K562 (cell line): ENCODE measurements around the gene MIX23. TPM values are rescaled to one million over a fixed set of nuclear protein-coding genes. Genes with fewer than 3 reads are reported as not detected.

Source experiments
- ATAC-seq: fragments of 200-7000 bp; cut with Tn5 transposase; 3 replicates; pipeline ENCODE4 v1.9.1; 2020; ENCODE audit warnings: moderate library complexity
- BruUV-seq: library from RNA; stranded (reverse); fragments of 400-500 nt; replicated peaks from 2 replicates; lab custom pipeline; 2021; lab: Mats Ljungman, UMichigan
- CTCF ChIA-PET: fragments of 300-600 bp; formaldehyde crosslinking; extraction: SDS; loops from one replicate; lab custom pipeline; 2021; ENCODE audit warnings: low intra/inter-chr PET ratio; lab: Yijun Ruan, JAX
- POLR2A ChIA-PET: fragments of 300-600, 350-650 bp; sonication (Branson Sonifier 250); formaldehyde crosslinking; extraction: SDS; loops from one replicate; lab custom pipeline; 2021; ENCODE audit warnings: antibody characterized with exemption, inconsistent platforms; lab: Yijun Ruan, JAX
- DNase-seq, 4 experiments: peaks; one replicate each; pipeline versions ENCODE4 v3.0.0 to v3.0.0-alpha.2; 2011 to 2018; ENCODE audit warnings: low spot score in 3 of 4, mixed read lengths in 3 of 4; ENCODE audit errors: extremely low read depth in 1 of 4
- FAIRE-seq: peaks from 2 replicates; lab custom pipeline; 2011; peaks lifted over from hg19 to GRCh38; lab: Jason Lieb, UNC
- H2AFZ ChIP-seq: 2 replicates; pipeline ENCODE4 v1.6.0; 2011; ENCODE audit warnings: low read depth, low read length, control low read depth, inconsistent platforms
- H3K27ac ChIP-seq: fragments of 200-600 bp; 3 replicates; pipeline ENCODE4 v1.8.0; 2011; ENCODE audit warnings: low read depth, mild to moderate bottlenecking, control low read depth, inconsistent platforms, low read length, moderate library complexity, mixed read lengths; ENCODE audit errors: extremely low read depth
- H3K27me3 ChIP-seq, 2 experiments: fragments of 300-600 bp in 1 of 2; 2 replicates in 1 of 2; 3 replicates in 1 of 2; pipeline versions ENCODE4 v1.6.0 to v1.8.0; 2011; ENCODE audit warnings: inconsistent platforms in 2 of 2, low read length in 2 of 2, mild to moderate bottlenecking in 1 of 2, mixed read lengths in 1 of 2, moderate library complexity in 1 of 2; ENCODE audit not compliant: control insufficient read depth in 2 of 2, insufficient read depth in 2 of 2
- H3K36me3 ChIP-seq: fragments of 300-600 bp; 3 replicates; pipeline ENCODE4 v1.8.0; 2011; ENCODE audit warnings: mild to moderate bottlenecking, low read length, inconsistent platforms; ENCODE audit not compliant: control insufficient read depth, insufficient read depth
- H3K4me1 ChIP-seq, 2 experiments: fragments of 200-600 bp in 1 of 2; replicated peaks in 1 of 2; 2 replicates in 1 of 2; 3 replicates in 1 of 2; pipeline versions ENCODE4 v1.5.1 to v1.8.0; 2011; ENCODE audit warnings: inconsistent platforms in 2 of 2, low read length in 2 of 2, mild to moderate bottlenecking in 1 of 2, mixed read lengths in 1 of 2, moderate library complexity in 1 of 2; ENCODE audit not compliant: control insufficient read depth in 2 of 2, insufficient read depth in 2 of 2
- H3K4me2 ChIP-seq: 2 replicates; pipeline ENCODE4 v1.6.1; 2011; ENCODE audit warnings: low read length, control low read depth, inconsistent platforms, mixed read lengths; ENCODE audit not compliant: insufficient read depth
- H3K4me3 ChIP-seq: fragments of 200-600 bp; sonication (generic), shearing (Covaris generic); 2 replicates; pipeline ENCODE4 v1.5.1; 2016; ENCODE audit warnings: control low read depth, inconsistent platforms
- H3K79me2 ChIP-seq: fragments of 200-600 bp; 3 replicates; pipeline ENCODE4 v1.8.0; 2011; ENCODE audit warnings: low read length, inconsistent platforms; ENCODE audit not compliant: control insufficient read depth, insufficient read depth
- H3K9ac ChIP-seq, 2 experiments: 2 replicates each; pipeline versions ENCODE4 v1.6.0 to v1.6.1; 2011; ENCODE audit warnings: low read depth in 2 of 2, low read length in 2 of 2, control low read depth in 1 of 2, inconsistent platforms in 1 of 2, mild to moderate bottlenecking in 1 of 2, mixed read lengths in 1 of 2; ENCODE audit not compliant: insufficient read depth in 1 of 2
- H3K9me1 ChIP-seq: one replicate; pipeline ENCODE4 v1.6.0; 2011; ENCODE audit warnings: inconsistent platforms, mild to moderate bottlenecking, low read length, moderate library complexity; ENCODE audit not compliant: control insufficient read depth, insufficient read depth
- H3K9me3 ChIP-seq: replicated peaks from 2 replicates; pipeline ENCODE4 v1.5.1; 2011; ENCODE audit warnings: low read depth, low read length, inconsistent platforms; ENCODE audit not compliant: control insufficient read depth, insufficient read depth
- H4K20me1 ChIP-seq: replicated peaks from 2 replicates; pipeline ENCODE4 v1.6.1; 2011; ENCODE audit warnings: low read length, inconsistent platforms, mixed read lengths; ENCODE audit not compliant: control insufficient read depth, insufficient read depth
- AFF4 ChIP-seq: sonication (generic); formaldehyde crosslinking; IDR thresholded peaks from 2 replicates; pipeline ENCODE4 v1.8.0; 2023; ENCODE audit warnings: mild to moderate bottlenecking, missing genetic modification reagents
- CUX1 ChIP-seq: fragments of 200-800 bp; sonication (Bioruptor generic); IDR thresholded peaks from 2 replicates; pipeline ENCODE4 v1.6.1; 2016; ENCODE audit warnings: missing genetic modification characterization, missing compliant biosample characterization
- MYNN ChIP-seq, 2 experiments: sonication (generic); formaldehyde crosslinking in 1 of 2; IDR thresholded peaks; 2 replicates each; pipeline versions ENCODE4 v1.5.0 to v1.6.1; 2016 to 2020; ENCODE audit warnings: antibody characterized with exemption in 1 of 2, missing genetic modification reagents in 1 of 2
- PHB ChIP-seq: fragments of 250-450 bp; sonication (Bioruptor Pico); IDR thresholded peaks from 2 replicates; pipeline ENCODE4 v1.5.0; 2021
- SOX6 ChIP-seq: fragments of 450-650 bp; IDR thresholded peaks from 2 replicates; pipeline ENCODE4 v1.6.1; 2014; ENCODE audit warnings: mild to moderate bottlenecking
- ZNF23 ChIP-seq: fragments of 250-450 bp; sonication (Bioruptor Pico); IDR thresholded peaks from 2 replicates; pipeline ENCODE4 v1.4.0; 2020; ENCODE audit warnings: mild to moderate bottlenecking
- ZNF592 ChIP-seq: fragments of 450-650 bp; IDR thresholded peaks from 2 replicates; pipeline ENCODE4 v1.6.1; 2017; ENCODE audit warnings: antibody characterized with exemption, mild to moderate bottlenecking
- WGBS: fragments of 100-300 bp; shearing (Covaris generic); methylation state at CpG from one replicate; pipeline ENCODE4 v1.1.6; 2016; ENCODE audit warnings: low coverage, mixed read lengths; ENCODE audit not compliant: insufficient coverage; ENCODE audit errors: missing lambda C conversion rate; 5-methylcytosine and 5-hydroxymethylcytosine counted together
- in situ Hi-C: fragments of 300-500 bp; cut with MboI; formaldehyde crosslinking; loops from 4 replicates; pipeline ENCODE4 v1.15.0; 2018; ENCODE audit warnings: inconsistent platforms, mixed read lengths
- intact Hi-C: fragments of 100-400 bp; cut with micrococcal nuclease; formaldehyde crosslinking; loops from 2 replicates; pipeline ENCODE4 v1.14.2; 2022
- polyA plus RNA-seq, 8 experiments: library from polyadenylated mRNA; depleted of rRNA in 4 of 8; stranded (reverse) in 5 of 8; unstranded in 3 of 8; fragments of >200 nt; fragmentation: Nextera tagmentation in 2 of 8; fragmentation: Illumina TruSeq in 1 of 8; extraction: Ambion mirVana in 2 of 8; extraction: Trizol in 1 of 8; gene quantifications; 2 replicates each; pipeline versions ENCODE4 v1.2.1 to v1.2.3, GENCODE V29; 2011 to 2014; ENCODE audit warnings: inconsistent platforms in 1 of 8, missing spikeins in 1 of 8
- total RNA-seq, 7 experiments: library from RNA; depleted of rRNA in 6 of 7; stranded (reverse); fragments of >200 nt in 6 of 7; fragmentation: Illumina TruSeq in 2 of 7; extraction: Trizol in 2 of 7; gene quantifications; 2 replicates each; pipeline versions ENCODE4 v1.2.1 to v1.2.3, GENCODE V29; 2011 to 2021; ENCODE audit warnings: low replicate concordance in 1 of 7

The MIX23 gene
- total and polyA plus RNA-seq, 9 of the 15 experiments (the other 6 are each of a cell fraction or from before 2014, with no cell fraction given): 45.5 to 185 (median 106) TPM

GRCh38 chr3:122395582-122395981, 12.6 kb upstream of the MIX23 start (continued):
- TF ChIP-seq AFF4 (CRISPR knock-in tag) (no peak), MYNN (IDR thresholded peaks at IDR 0.05) (no peak), MYNN (CRISPR knock-in tag; IDR thresholded peaks at IDR 0.05) (no peak), SOX6 (no peak)

- no TSS peak for BruUV-seq
- H4K20me1 ChIP-seq: 0 out of 2 replicates have a peak, but pooled peaks cover 5% of the 10 kb centered on the region
- intact Hi-C loops (loop anchor here (5.0 kb wide), 1 partner anchor 168 kb away; the partner anchor contains the start of genes DTX3L and PARP9), in situ Hi-C loops (loop anchor here (10.0 kb wide), 1 partner anchor 291 kb away; the partner anchor contains the start of gene PARP14)
- no peak overlapping the region for H3K9ac ChIP-seq
- no peak overlapping the region for H3K4me3 ChIP-seq
- no peaks in the 10 kb centered on the region for H3K9me1 ChIP-seq
- peaks cover 0 to 6% of the 10 kb centered on the region in 2 experiments; a peak in 2 of 5 replicates for H3K4me1 ChIP-seq
- ATAC-seq (no peak), FAIRE-seq (no peak), DNase-seq (no peak)
- H3K27me3 ChIP-seq: no peaks in the 10 kb centered on the region
- CTCF ChIA-PET: no interaction called here
- H3K27ac ChIP-seq: no peak overlapping the region
- peaks cover 42% of the 10 kb centered on the region for H3K79me2 ChIP-seq
- 90% methylated on average over 1 of the region's 1 CpG for WGBS
- POLR2A ChIA-PET: interaction anchor here (0.7 kb wide), 1 partner anchor 8 kb away, joined by 4 read pairs; no protein-coding TSS in a partner anchor
- no peak overlapping the region for H3K4me2 ChIP-seq
- peaks cover 21% of the 10 kb centered on the region; the same call in 2 of the 3 replicates for H3K36me3 ChIP-seq
- no peaks in the 10 kb centered on the region for H3K9me3 ChIP-seq
- no peak overlapping the region for H2AFZ ChIP-seq
- TF ChIP-seq ZNF592 (no peak), PHB (CRISPR knock-in tag) (no peak), CUX1 (CRISPR knock-in tag) (no peak), ZNF23 (CRISPR knock-in tag) (no peak)
Measured at GRCh38 chr3:122394173-122394572, 11.1 kb upstream of the MIX23 start.
